A673 (cell line): ENCODE results near the gene G6PD. TPM values are rescaled to one million over a fixed set of nuclear protein-coding genes. Genes with fewer than 3 reads are reported as not detected.

Source experiments
- BruUV-seq: library from RNA; stranded (reverse); fragments of 400-500 nt; replicated peaks from 2 replicates; lab custom pipeline; 2021; lab: Mats Ljungman, UMichigan
- CTCF ChIA-PET: fragments of 300-600 bp; sonication (Branson Sonifier 250); formaldehyde crosslinking; loops from one replicate; lab custom pipeline; 2022; ENCODE audit warnings: antibody characterized with exemption; lab: Charles Lee
- POLR2A ChIA-PET: fragments of 300-600 bp; sonication (Branson Sonifier 250); formaldehyde crosslinking; loops from one replicate; lab custom pipeline; 2022; ENCODE audit warnings: antibody characterized with exemption; ENCODE audit not compliant: low non-redundant PET; lab: Charles Lee
- DNase-seq: peaks from one replicate; pipeline ENCODE4 v3.0.0-alpha.2; 2015; ENCODE audit warnings: low spot score
- H3K27ac ChIP-seq: fragments of 200-600 bp; sonication (generic); 2 replicates; pipeline ENCODE4 v1.5.1; 2016; ENCODE audit warnings: mixed run types, low read depth, mild to moderate bottlenecking, mixed read lengths, antibody characterized with exemption, low read length; ENCODE audit not compliant: poor library complexity, severe bottlenecking
- H3K27me3 ChIP-seq: fragments of 200-600 bp; sonication (generic); replicated peaks from 2 replicates; pipeline ENCODE4 v1.6.1; 2017; ENCODE audit warnings: mixed run types, low read depth, mild to moderate bottlenecking, mixed read lengths, antibody characterized with exemption, low read length; ENCODE audit not compliant: insufficient read depth, poor library complexity
- H3K36me3 ChIP-seq: fragments of 200-600 bp; sonication (generic); 2 replicates; pipeline ENCODE4 v1.6.1; 2016; ENCODE audit warnings: mixed run types, mild to moderate bottlenecking, mixed read lengths, antibody characterized with exemption, low read length; ENCODE audit not compliant: insufficient read depth, poor library complexity, severe bottlenecking
- H3K4me1 ChIP-seq: fragments of 200-600 bp; sonication (generic); 2 replicates; pipeline ENCODE4 v1.6.1; 2017; ENCODE audit warnings: mixed run types, mild to moderate bottlenecking, mixed read lengths, antibody characterized with exemption, low read length; ENCODE audit not compliant: insufficient read depth, poor library complexity, severe bottlenecking
- H3K4me3 ChIP-seq: fragments of 200-600 bp; sonication (generic); 2 replicates; pipeline ENCODE4 v1.5.1; 2016; ENCODE audit warnings: low read depth, mixed run types, mild to moderate bottlenecking, mixed read lengths, low read length; ENCODE audit not compliant: poor library complexity, severe bottlenecking
- H3K9me3 ChIP-seq: fragments of 200-600 bp; sonication (generic); 2 replicates; pipeline ENCODE4 v1.6.1; 2016; ENCODE audit warnings: mixed run types, low read depth, mild to moderate bottlenecking, mixed read lengths, antibody characterized with exemption, low read length; ENCODE audit not compliant: poor library complexity, severe bottlenecking
- EZH2 ChIP-seq: fragments of 200-600 bp; sonication (generic); IDR thresholded peaks from 2 replicates; pipeline ENCODE4 v1.6.1; 2017; ENCODE audit warnings: borderline replicate concordance, low read depth, mild to moderate bottlenecking, mixed read lengths, antibody characterized with exemption, low read length; ENCODE audit not compliant: poor library complexity, severe bottlenecking
- intact Hi-C: fragments of 100-400 bp; cut with micrococcal nuclease; formaldehyde crosslinking; loops from one replicate; pipeline ENCODE4 v1.10.0; 2022; ENCODE audit not compliant: unreplicated experiment
- total RNA-seq: library from RNA; stranded (reverse); gene quantifications from 2 replicates; pipeline ENCODE4 v1.2.3, GENCODE V29; 2021
- TF ChIP-seq, protein P1 (sequence below): fragments of 300-800, 200-600 bp; sonication (generic); conservative IDR thresholded peaks from 2 replicates; pipeline ENCODE4 v1.5.1; 2017; ENCODE audit warnings: low read depth, mild to moderate bottlenecking, antibody characterized with exemption, low read length, moderate library complexity, mixed read lengths

G6PD gene
- total RNA-seq, 1 experiment from 2014 or later: 203 TPM

DNA sequence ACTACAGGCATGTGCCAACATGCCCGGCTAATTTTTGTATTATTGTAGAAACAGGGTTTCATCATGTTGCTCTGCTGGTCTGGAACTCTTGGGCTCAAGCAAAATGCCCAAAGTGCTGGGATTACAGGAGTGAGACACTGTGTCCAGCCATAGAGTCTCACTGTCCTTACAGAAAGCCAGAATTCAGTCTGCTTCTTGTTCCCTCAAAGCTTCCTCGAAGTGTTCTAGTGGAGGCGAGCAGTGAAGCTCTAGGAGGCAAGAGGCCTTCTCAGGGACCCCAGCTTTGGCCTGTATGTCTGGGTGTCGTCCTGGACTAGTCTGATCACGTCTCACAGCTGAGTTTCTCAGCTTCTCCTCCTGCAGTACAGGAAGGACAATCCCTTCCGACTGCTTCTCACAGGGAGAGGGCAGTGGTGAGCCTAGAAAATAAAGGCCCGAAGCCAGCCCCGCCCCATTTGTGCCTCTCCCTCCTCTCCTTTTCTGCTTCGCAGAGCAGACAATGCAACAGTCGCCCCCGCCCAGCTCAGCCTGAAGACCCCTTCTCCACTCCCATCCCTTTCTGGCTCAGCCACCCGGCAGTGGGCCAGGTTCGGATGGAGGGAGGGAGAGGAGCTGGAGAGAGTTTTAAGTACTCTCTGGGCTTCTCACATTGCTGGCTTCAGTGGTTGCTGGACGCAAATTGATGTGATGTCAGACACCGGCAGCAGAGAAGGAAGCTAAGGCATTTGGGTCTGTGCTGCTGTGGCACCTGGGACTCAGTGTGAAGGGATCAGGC, 19.6 kb downstream of the G6PD start:
- peak overlapping the region; percentile 17 for H3K4me3 ChIP-seq
- CTCF ChIA-PET: interaction anchor here (0.6 to 1.4 kb wide), 3 partner anchors 10 to 154 kb away, joined by 3 to 4 read pairs (median 3); partner anchors contain the start of gene FAM3A

DNA sequence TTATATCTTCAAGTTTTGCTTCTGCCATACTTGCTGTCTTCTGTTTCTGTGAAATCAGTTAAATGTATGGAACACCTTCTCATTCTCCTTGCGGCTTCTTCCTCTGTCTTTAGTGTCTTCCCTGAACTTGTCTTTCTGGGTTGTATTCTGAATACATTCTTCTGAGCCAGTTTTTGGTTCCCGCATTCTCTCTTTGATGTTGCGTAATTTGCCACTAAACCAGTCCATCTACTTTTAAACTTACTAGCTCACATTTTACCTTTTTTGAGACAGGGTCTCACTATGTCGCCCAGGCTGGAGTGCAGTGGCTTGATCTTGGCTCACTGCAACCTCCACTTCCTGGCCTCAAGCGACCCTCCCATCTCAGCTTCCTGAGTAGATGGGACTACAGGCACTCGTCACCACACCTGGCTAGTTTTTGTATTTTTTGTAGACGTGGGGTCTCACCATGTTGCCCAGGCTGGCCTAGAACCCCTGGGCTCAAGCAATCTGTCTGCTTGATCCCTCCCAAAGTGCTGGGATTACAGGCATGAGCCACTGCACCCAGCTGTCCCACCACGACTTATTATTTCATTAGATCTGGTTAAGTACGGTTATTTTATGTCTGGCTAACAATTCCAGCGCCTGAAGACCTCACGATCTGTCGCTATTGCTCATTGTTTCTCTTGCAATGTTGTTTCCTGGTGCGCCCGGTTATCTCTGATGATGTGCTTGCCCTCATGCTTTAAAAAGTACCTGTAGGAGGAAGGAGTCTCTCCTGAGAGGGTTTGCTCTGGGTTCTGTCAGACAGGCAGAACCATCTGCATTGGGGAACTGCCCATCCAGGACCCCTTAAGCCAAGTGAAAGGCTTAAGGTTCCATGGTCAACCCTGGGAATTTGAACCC, 20.8 kb downstream of the G6PD start:
- H3K9me3 ChIP-seq: no peaks in the 10 kb centered on the region
- ChIA-PET POLR2A (no interaction called here), CTCF (no interaction called here)
- H3K4me3 ChIP-seq: no peak overlapping the region
- H3K27me3 ChIP-seq: no peaks in the 10 kb centered on the region
- no peak for DNase-seq
- intact Hi-C loops: no loop called here
- BruUV-seq: no TSS peak
- TF ChIP-seq, protein P1, sequence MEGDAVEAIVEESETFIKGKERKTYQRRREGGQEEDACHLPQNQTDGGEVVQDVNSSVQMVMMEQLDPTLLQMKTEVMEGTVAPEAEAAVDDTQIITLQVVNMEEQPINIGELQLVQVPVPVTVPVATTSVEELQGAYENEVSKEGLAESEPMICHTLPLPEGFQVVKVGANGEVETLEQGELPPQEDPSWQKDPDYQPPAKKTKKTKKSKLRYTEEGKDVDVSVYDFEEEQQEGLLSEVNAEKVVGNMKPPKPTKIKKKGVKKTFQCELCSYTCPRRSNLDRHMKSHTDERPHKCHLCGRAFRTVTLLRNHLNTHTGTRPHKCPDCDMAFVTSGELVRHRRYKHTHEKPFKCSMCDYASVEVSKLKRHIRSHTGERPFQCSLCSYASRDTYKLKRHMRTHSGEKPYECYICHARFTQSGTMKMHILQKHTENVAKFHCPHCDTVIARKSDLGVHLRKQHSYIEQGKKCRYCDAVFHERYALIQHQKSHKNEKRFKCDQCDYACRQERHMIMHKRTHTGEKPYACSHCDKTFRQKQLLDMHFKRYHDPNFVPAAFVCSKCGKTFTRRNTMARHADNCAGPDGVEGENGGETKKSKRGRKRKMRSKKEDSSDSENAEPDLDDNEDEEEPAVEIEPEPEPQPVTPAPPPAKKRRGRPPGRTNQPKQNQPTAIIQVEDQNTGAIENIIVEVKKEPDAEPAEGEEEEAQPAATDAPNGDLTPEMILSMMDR: no peak
- no peak for TF ChIP-seq EZH2
- peaks cover 9% of the 10 kb centered on the region for H3K4me1 ChIP-seq
- H3K27ac ChIP-seq: no peak overlapping the region
- no peaks in the 10 kb centered on the region for H3K36me3 ChIP-seq

More for the DNA sequence above, 19.6 kb downstream of the G6PD start:
- Histone ChIP-seq H3K27me3 (no peaks in the 10 kb centered on the region), H3K27ac (peak overlapping the region; percentile 50), H3K4me1 (peaks cover 9% of the 10 kb centered on the region), H3K36me3 (no peaks in the 10 kb centered on the region), H3K9me3 (no peaks in the 10 kb centered on the region)
- BruUV-seq: no TSS peak
- peak; percentile 82 for DNase-seq
- intact Hi-C loops: no loop called here
- POLR2A ChIA-PET: interaction anchor here (0.6 kb wide), 1 partner anchor 130 kb away, joined by 3 read pairs; no protein-coding TSS in a partner anchor
- TF ChIP-seq, protein P1: peak; percentile 57
- TF ChIP-seq EZH2: no peak

- H3K9me3 ChIP-seq: no peaks in the 10 kb centered on the region
- POLR2A ChIA-PET: no interaction called here
- no peak for DNase-seq
- intact Hi-C loops: no loop called here
- no peaks in the 10 kb centered on the region for H3K4me1 ChIP-seq
- no peaks in the 10 kb centered on the region for H3K27me3 ChIP-seq
- H3K4me3 ChIP-seq: no peak overlapping the region
- no peak for TF ChIP-seq EZH2
- TF ChIP-seq, protein P1: no peak
- CTCF ChIA-PET: no interaction called here
- H3K36me3 ChIP-seq: no peaks in the 10 kb centered on the region
- no peak overlapping the region for H3K27ac ChIP-seq
- BruUV-seq: no TSS peak
Observed at GRCh38 chrX:154519389-154519788, 27.3 kb downstream of the G6PD start.
